ENCODE data around the gene KCNK16.

- TF ChIP-seq ZBTB17 (tag by site-specific recombination; IDR thresholded peaks at IDR 0.05), result peak; percentile 39
- TF ChIP-seq, protein P1, sequence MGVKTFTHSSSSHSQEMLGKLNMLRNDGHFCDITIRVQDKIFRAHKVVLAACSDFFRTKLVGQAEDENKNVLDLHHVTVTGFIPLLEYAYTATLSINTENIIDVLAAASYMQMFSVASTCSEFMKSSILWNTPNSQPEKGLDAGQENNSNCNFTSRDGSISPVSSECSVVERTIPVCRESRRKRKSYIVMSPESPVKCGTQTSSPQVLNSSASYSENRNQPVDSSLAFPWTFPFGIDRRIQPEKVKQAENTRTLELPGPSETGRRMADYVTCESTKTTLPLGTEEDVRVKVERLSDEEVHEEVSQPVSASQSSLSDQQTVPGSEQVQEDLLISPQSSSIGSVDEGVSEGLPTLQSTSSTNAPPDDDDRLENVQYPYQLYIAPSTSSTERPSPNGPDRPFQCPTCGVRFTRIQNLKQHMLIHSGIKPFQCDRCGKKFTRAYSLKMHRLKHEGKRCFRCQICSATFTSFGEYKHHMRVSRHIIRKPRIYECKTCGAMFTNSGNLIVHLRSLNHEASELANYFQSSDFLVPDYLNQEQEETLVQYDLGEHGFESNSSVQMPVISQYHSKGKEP (tag by site-specific recombination; IDR thresholded peaks at IDR 0.05), result no peak
- TF ChIP-seq, protein P2, sequence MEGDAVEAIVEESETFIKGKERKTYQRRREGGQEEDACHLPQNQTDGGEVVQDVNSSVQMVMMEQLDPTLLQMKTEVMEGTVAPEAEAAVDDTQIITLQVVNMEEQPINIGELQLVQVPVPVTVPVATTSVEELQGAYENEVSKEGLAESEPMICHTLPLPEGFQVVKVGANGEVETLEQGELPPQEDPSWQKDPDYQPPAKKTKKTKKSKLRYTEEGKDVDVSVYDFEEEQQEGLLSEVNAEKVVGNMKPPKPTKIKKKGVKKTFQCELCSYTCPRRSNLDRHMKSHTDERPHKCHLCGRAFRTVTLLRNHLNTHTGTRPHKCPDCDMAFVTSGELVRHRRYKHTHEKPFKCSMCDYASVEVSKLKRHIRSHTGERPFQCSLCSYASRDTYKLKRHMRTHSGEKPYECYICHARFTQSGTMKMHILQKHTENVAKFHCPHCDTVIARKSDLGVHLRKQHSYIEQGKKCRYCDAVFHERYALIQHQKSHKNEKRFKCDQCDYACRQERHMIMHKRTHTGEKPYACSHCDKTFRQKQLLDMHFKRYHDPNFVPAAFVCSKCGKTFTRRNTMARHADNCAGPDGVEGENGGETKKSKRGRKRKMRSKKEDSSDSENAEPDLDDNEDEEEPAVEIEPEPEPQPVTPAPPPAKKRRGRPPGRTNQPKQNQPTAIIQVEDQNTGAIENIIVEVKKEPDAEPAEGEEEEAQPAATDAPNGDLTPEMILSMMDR (tag by site-specific recombination; IDR thresholded peaks at IDR 0.05), result peak; percentile 80
- no peak for TF ChIP-seq ZNF776 (tag by site-specific recombination; IDR thresholded peaks at IDR 0.05; ENCODE audit: borderline replicate concordance)
- TF ChIP-seq ZNF324 (tag by site-specific recombination; IDR thresholded peaks at IDR 0.05), result no peak
Measured at GRCh38 chr6:39361657-39362486, 39.4 kb upstream of the KCNK16 start.

All from HEK293 (cell line).